SK-N-SH (cell line): ENCODE data around the gene CSF2RB. TPM values are rescaled to one million over a fixed set of nuclear protein-coding genes. Genes with fewer than 3 reads are reported as not detected.

Source experiments
- CTCF ChIA-PET: fragments of 300-600, 350-600 bp; formaldehyde crosslinking; extraction: SDS; loops from one replicate; lab custom pipeline; 2021; lab: Yijun Ruan, JAX
- POLR2A ChIA-PET: fragments of 350-600 bp; sonication (Branson Sonifier 250); formaldehyde crosslinking; extraction: SDS; loops from one replicate; lab custom pipeline; 2020; ENCODE audit warnings: antibody characterized with exemption, inconsistent platforms; lab: Yijun Ruan, JAX
- DNase-seq: peaks from one replicate; pipeline ENCODE4 v3.0.0; 2012
- H2AFZ ChIP-seq: fragments of 200-600 bp; sonication (generic); 2 replicates; pipeline ENCODE4 v1.8.1; 2016; ENCODE audit warnings: antibody characterized with exemption, mild to moderate bottlenecking, low read depth
- H3F3A ChIP-seq: fragments of 200-600 bp; sonication (generic); replicated peaks from 2 replicates; pipeline ENCODE3; 2016; ENCODE audit warnings: antibody characterized with exemption, mild to moderate bottlenecking; ENCODE audit not compliant: insufficient read depth
- H3K27ac ChIP-seq, 2 experiments: fragments of 200-500 bp in 1 of 2; fragments of 200-600 bp in 1 of 2; sonication (Bioruptor generic) in 1 of 2; sonication (generic), shearing (Covaris generic) in 1 of 2; 2 replicates each; pipeline versions ENCODE4 v1.5.1 to v1.6.1; 2014 to 2016; ENCODE audit warnings: low read depth in 2 of 2, inconsistent platforms in 1 of 2, low read length in 1 of 2, mild to moderate bottlenecking in 1 of 2, mixed read lengths in 1 of 2
- H3K27me3 ChIP-seq: fragments of 200-600 bp; sonication (generic), shearing (Covaris generic); 2 replicates; pipeline ENCODE4 v1.6.1; 2016; ENCODE audit warnings: mixed run types; ENCODE audit not compliant: insufficient read depth
- H3K36me3 ChIP-seq, 2 experiments: fragments of 200-500 bp in 1 of 2; fragments of 200-600 bp in 1 of 2; sonication (Bioruptor generic) in 1 of 2; sonication (generic) in 1 of 2; replicated peaks in 1 of 2; 2 replicates each; pipeline versions ENCODE3 to v1.5.1; 2014 to 2016; ENCODE audit warnings: low read length in 1 of 2, mild to moderate bottlenecking in 1 of 2; ENCODE audit not compliant: insufficient read depth in 2 of 2, control insufficient read depth in 1 of 2
- H3K4me1 ChIP-seq, 2 experiments: fragments of 200-500 bp in 1 of 2; fragments of 200-600 bp in 1 of 2; sonication (Bioruptor generic) in 1 of 2; sonication (generic), shearing (Covaris generic) in 1 of 2; 2 replicates each; pipeline versions ENCODE4 v1.5.1 to v1.6.1; 2014 to 2016; ENCODE audit warnings: low read depth in 1 of 2, low read length in 1 of 2, mixed run types in 1 of 2; ENCODE audit not compliant: insufficient read depth in 2 of 2, control insufficient read depth in 1 of 2
- H3K4me2 ChIP-seq: fragments of 200-600 bp; sonication (generic), shearing (Covaris generic); 2 replicates; pipeline ENCODE4 v1.6.1; 2017; ENCODE audit warnings: mixed run types
- H3K4me3 ChIP-seq, 2 experiments: fragments of 200-500 bp in 1 of 2; fragments of 200-600 bp in 1 of 2; sonication (Bioruptor generic) in 1 of 2; sonication (generic), shearing (Covaris generic) in 1 of 2; 2 replicates each; pipeline versions ENCODE4 v1.5.1 to v1.8.1; 2014 to 2016; ENCODE audit warnings: low read depth in 2 of 2, inconsistent platforms in 1 of 2, low read length in 1 of 2, mild to moderate bottlenecking in 1 of 2, mixed read lengths in 1 of 2, moderate library complexity in 1 of 2
- H3K79me2 ChIP-seq: fragments of 200-600 bp; sonication (generic); 2 replicates; pipeline ENCODE4 v1.8.1; 2017; ENCODE audit warnings: mild to moderate bottlenecking; ENCODE audit not compliant: insufficient read depth
- H3K9ac ChIP-seq: fragments of 200-600 bp; sonication (generic); 2 replicates; pipeline ENCODE4 v1.6.1; 2017; ENCODE audit warnings: mixed run types
- H3K9me2 ChIP-seq: fragments of 200-600 bp; sonication (generic); 2 replicates; pipeline ENCODE4 v1.6.1; 2017; ENCODE audit warnings: mixed run types
- H3K9me3 ChIP-seq: fragments of 200-600 bp; sonication (generic); 2 replicates; pipeline ENCODE4 v1.6.1; 2017; ENCODE audit warnings: mixed run types, mild to moderate bottlenecking, moderate library complexity
- H4K20me1 ChIP-seq: fragments of 200-600 bp; sonication (generic); 2 replicates; pipeline ENCODE4 v1.6.1; 2017; ENCODE audit warnings: mild to moderate bottlenecking, mixed run types; ENCODE audit not compliant: insufficient read depth
- EP300 ChIP-seq, 2 experiments: IDR thresholded peaks; 2 replicates each; pipeline versions ENCODE4 v1.4.0 to v1.6.1; 2012; ENCODE audit warnings: borderline replicate concordance in 1 of 2, low read depth in 1 of 2, low read length in 1 of 2
- FOXJ3 ChIP-seq: sonication (generic); formaldehyde crosslinking; IDR thresholded peaks from 2 replicates; pipeline ENCODE4 v1.5.1; 2020; ENCODE audit warnings: mild to moderate bottlenecking, missing genetic modification reagents
- GABPA ChIP-seq: IDR thresholded peaks from 2 replicates; pipeline ENCODE4 v1.4.0; 2012; ENCODE audit warnings: low read depth, mild to moderate bottlenecking
- GATA2 ChIP-seq: sonication (generic); formaldehyde crosslinking; IDR thresholded peaks from 2 replicates; pipeline ENCODE4 v1.5.0; 2020; ENCODE audit warnings: mild to moderate bottlenecking, missing genetic modification reagents
- MEF2A ChIP-seq: IDR thresholded peaks from 2 replicates; pipeline ENCODE4 v1.4.0; 2012; ENCODE audit warnings: low read depth, borderline replicate concordance
- POLR2AphosphoS5 ChIP-seq: IDR thresholded peaks from 2 replicates; pipeline ENCODE4 v1.6.1; 2012; ENCODE audit warnings: low read depth, low read length
- RXRA ChIP-seq: IDR thresholded peaks from 2 replicates; pipeline ENCODE4 v1.4.0; 2012; ENCODE audit warnings: low read depth, mild to moderate bottlenecking, borderline replicate concordance
- SIN3A ChIP-seq: IDR thresholded peaks from 2 replicates; pipeline ENCODE4 v1.6.1; 2012; ENCODE audit warnings: low read depth, mild to moderate bottlenecking, low read length, moderate library complexity, borderline replicate concordance
- SMC3 ChIP-seq: IDR thresholded peaks from 2 replicates; pipeline ENCODE4 v1.6.1; 2012; ENCODE audit warnings: low read depth, low read length, improper control_type of control experiment
- TEAD4 ChIP-seq: IDR thresholded peaks from 2 replicates; pipeline ENCODE4 v1.4.0; 2012; ENCODE audit warnings: mild to moderate bottlenecking, borderline replicate concordance; ENCODE audit not compliant: insufficient read depth
- YY1 ChIP-seq: IDR thresholded peaks from 2 replicates; pipeline ENCODE4 v1.4.0; 2012; ENCODE audit warnings: low read depth, mild to moderate bottlenecking
- WGBS: methylation state at CpG from one replicate; pipeline ENCODE4 v1.1.6; 2017; ENCODE audit warnings: low lambda C conversion rate; 5-methylcytosine and 5-hydroxymethylcytosine counted together
- polyA plus RNA-seq, 3 experiments: library from polyadenylated mRNA; depleted of rRNA; stranded (reverse); fragments of >200 nt; gene quantifications; 2 replicates each; pipeline ENCODE4 v1.2.3, GENCODE V29; 2012
- TF ChIP-seq, protein P1 (sequence below): IDR thresholded peaks from 2 replicates; pipeline ENCODE4; 2012
- TF ChIP-seq, protein P2 (sequence below): IDR thresholded peaks from 2 replicates; pipeline ENCODE4 v1.6.1; 2012; ENCODE audit warnings: mild to moderate bottlenecking, low read depth, low read length, moderate library complexity
- TF ChIP-seq, protein P3 (sequence below): fragments of 150-350 bp; IDR thresholded peaks from 2 replicates; pipeline ENCODE4 v1.6.1; 2016; ENCODE audit warnings: mild to moderate bottlenecking, low read depth, low read length
- TF ChIP-seq, protein P4 (sequence below): IDR thresholded peaks from 2 replicates; pipeline ENCODE4 v1.4.0; 2012; ENCODE audit warnings: low read depth, borderline replicate concordance
- TF ChIP-seq, protein P5 (sequence below): fragments of 150-350 bp; IDR thresholded peaks from 2 replicates; pipeline ENCODE4 v1.6.1; 2017; ENCODE audit warnings: antibody characterized with exemption, low read length, low read depth, borderline replicate concordance
- TF ChIP-seq, protein P6 (sequence below): fragments of 200-600 bp; sonication (generic); IDR thresholded peaks from 2 replicates; pipeline ENCODE4 v1.6.1; 2017; ENCODE audit warnings: antibody characterized with exemption, mild to moderate bottlenecking, moderate library complexity

Gene CSF2RB
- polyA plus RNA-seq, 1 of the 3 experiments (the other 2 are of a cell fraction) = not detected

DNA sequence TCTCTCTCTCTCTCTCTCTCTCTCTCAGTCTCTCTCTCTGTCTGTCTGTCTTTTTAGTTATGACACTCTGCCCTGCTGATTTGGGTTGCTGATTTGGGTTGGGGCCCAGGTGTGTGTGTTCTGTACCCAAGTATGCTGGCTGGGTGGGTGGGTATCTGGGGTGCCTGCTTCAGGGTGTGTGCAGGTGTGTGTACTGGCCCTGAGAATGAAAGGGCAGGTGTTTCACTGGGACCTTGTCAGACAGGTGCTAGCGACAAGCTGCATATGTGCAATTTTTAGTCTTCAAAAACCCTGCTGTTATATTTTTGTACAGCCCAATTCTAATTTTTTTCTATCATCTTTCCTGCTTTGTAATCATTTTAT lies 943 bp downstream of the CSF2RB start:
- Histone ChIP-seq H3K4me2 (no peak overlapping the region), H3K9ac (no peak overlapping the region), H3K79me2 (no peaks in the 10 kb centered on the region), H3K9me2 (no peaks in the 10 kb centered on the region), H2AFZ (no peak overlapping the region), H3K4me1 (no peaks in the 10 kb centered on the region), H3F3A (no peaks in the 10 kb centered on the region), H3K27ac (no peak overlapping the region), H3K36me3 (no peaks in the 10 kb centered on the region), H4K20me1 (no peaks in the 10 kb centered on the region), H3K4me3 (no peak overlapping the region), H3K9me3 (no peaks in the 10 kb centered on the region), H3K27me3 (peaks cover 10% of the 10 kb centered on the region; the same call in 1 of the 2 replicates)
- TF ChIP-seq YY1 (no peak), FOXJ3 (CRISPR knock-in tag) (no peak), GATA2 (CRISPR knock-in tag) (no peak), GABPA (no peak), TEAD4 (no peak), SMC3 (no peak), MEF2A (no peak), RXRA (no peak), POLR2AphosphoS5 (no peak), SIN3A (no peak), EP300 (IDR thresholded peaks at IDR 0.05; ENCODE audit: borderline replicate concordance in 1 of 2, low read depth in 1 of 2, low read length in 1 of 2) (no peak)
- TF ChIP-seq, protein P1, sequence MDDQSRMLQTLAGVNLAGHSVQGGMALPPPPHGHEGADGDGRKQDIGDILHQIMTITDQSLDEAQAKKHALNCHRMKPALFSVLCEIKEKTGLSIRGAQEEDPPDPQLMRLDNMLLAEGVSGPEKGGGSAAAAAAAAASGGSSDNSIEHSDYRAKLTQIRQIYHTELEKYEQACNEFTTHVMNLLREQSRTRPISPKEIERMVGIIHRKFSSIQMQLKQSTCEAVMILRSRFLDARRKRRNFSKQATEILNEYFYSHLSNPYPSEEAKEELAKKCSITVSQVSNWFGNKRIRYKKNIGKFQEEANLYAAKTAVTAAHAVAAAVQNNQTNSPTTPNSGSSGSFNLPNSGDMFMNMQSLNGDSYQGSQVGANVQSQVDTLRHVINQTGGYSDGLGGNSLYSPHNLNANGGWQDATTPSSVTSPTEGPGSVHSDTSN = no peak
- TF ChIP-seq, protein P2, sequence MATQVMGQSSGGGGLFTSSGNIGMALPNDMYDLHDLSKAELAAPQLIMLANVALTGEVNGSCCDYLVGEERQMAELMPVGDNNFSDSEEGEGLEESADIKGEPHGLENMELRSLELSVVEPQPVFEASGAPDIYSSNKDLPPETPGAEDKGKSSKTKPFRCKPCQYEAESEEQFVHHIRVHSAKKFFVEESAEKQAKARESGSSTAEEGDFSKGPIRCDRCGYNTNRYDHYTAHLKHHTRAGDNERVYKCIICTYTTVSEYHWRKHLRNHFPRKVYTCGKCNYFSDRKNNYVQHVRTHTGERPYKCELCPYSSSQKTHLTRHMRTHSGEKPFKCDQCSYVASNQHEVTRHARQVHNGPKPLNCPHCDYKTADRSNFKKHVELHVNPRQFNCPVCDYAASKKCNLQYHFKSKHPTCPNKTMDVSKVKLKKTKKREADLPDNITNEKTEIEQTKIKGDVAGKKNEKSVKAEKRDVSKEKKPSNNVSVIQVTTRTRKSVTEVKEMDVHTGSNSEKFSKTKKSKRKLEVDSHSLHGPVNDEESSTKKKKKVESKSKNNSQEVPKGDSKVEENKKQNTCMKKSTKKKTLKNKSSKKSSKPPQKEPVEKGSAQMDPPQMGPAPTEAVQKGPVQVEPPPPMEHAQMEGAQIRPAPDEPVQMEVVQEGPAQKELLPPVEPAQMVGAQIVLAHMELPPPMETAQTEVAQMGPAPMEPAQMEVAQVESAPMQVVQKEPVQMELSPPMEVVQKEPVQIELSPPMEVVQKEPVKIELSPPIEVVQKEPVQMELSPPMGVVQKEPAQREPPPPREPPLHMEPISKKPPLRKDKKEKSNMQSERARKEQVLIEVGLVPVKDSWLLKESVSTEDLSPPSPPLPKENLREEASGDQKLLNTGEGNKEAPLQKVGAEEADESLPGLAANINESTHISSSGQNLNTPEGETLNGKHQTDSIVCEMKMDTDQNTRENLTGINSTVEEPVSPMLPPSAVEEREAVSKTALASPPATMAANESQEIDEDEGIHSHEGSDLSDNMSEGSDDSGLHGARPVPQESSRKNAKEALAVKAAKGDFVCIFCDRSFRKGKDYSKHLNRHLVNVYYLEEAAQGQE = no peak
- TF ChIP-seq, protein P3, sequence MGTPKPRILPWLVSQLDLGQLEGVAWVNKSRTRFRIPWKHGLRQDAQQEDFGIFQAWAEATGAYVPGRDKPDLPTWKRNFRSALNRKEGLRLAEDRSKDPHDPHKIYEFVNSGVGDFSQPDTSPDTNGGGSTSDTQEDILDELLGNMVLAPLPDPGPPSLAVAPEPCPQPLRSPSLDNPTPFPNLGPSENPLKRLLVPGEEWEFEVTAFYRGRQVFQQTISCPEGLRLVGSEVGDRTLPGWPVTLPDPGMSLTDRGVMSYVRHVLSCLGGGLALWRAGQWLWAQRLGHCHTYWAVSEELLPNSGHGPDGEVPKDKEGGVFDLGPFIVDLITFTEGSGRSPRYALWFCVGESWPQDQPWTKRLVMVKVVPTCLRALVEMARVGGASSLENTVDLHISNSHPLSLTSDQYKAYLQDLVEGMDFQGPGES = no peak
- TF ChIP-seq, protein P4, sequence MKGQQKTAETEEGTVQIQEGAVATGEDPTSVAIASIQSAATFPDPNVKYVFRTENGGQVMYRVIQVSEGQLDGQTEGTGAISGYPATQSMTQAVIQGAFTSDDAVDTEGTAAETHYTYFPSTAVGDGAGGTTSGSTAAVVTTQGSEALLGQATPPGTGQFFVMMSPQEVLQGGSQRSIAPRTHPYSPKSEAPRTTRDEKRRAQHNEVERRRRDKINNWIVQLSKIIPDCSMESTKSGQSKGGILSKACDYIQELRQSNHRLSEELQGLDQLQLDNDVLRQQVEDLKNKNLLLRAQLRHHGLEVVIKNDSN = no peak
- TF ChIP-seq, protein P5, sequence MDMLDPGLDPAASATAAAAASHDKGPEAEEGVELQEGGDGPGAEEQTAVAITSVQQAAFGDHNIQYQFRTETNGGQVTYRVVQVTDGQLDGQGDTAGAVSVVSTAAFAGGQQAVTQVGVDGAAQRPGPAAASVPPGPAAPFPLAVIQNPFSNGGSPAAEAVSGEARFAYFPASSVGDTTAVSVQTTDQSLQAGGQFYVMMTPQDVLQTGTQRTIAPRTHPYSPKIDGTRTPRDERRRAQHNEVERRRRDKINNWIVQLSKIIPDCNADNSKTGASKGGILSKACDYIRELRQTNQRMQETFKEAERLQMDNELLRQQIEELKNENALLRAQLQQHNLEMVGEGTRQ = no peak
- TF ChIP-seq, protein P6, sequence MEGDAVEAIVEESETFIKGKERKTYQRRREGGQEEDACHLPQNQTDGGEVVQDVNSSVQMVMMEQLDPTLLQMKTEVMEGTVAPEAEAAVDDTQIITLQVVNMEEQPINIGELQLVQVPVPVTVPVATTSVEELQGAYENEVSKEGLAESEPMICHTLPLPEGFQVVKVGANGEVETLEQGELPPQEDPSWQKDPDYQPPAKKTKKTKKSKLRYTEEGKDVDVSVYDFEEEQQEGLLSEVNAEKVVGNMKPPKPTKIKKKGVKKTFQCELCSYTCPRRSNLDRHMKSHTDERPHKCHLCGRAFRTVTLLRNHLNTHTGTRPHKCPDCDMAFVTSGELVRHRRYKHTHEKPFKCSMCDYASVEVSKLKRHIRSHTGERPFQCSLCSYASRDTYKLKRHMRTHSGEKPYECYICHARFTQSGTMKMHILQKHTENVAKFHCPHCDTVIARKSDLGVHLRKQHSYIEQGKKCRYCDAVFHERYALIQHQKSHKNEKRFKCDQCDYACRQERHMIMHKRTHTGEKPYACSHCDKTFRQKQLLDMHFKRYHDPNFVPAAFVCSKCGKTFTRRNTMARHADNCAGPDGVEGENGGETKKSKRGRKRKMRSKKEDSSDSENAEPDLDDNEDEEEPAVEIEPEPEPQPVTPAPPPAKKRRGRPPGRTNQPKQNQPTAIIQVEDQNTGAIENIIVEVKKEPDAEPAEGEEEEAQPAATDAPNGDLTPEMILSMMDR = no peak
- DNase-seq = no peak
- ChIA-PET POLR2A (no interaction called here), CTCF (interaction anchor here (1.8 kb wide), 1 partner anchor 58 kb away, joined by 6 read pairs; no protein-coding TSS in a partner anchor)
- 57% methylated on average over 1 of the region's 1 CpG for WGBS
